Tongue (tissue), 2 donors: ENCODE data around the gene CAMTA1. TPM values are rescaled to one million over a fixed set of nuclear protein-coding genes. Genes with fewer than 3 reads are reported as not detected.

Experiments used
- DNase-seq: peaks from one replicate; pipeline ENCODE4 v3.0.0-alpha.2; 2015
- total RNA-seq: library from RNA; depleted of rRNA; stranded (reverse); fragments of >200 nt; gene quantifications from one replicate; pipeline ENCODE4 v1.2.3, GENCODE V29; 2014

Gene CAMTA1
- total RNA-seq, 1 donor from 2014 or later = 60.6 TPM

DNA sequence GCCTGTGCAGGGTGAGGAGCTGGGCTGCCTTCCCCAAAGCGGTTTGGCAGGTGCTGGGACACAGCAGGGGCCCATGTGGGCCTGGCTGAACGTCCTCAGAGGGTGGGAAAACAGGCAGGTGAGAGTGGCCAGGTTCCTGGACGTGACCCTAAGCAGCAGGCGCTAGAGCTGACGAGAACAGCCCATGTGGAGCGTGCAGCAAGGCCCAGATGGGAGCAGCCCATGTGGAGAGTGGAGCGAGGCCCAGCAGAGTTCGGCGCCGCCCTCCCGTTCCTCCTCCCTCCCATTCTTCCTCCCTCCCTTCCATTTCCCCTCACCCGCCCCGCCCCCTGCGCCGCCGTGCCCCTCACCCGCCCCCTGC is 671.4 kb downstream of the CAMTA1 start:
- no peak for DNase-seq

DNA sequence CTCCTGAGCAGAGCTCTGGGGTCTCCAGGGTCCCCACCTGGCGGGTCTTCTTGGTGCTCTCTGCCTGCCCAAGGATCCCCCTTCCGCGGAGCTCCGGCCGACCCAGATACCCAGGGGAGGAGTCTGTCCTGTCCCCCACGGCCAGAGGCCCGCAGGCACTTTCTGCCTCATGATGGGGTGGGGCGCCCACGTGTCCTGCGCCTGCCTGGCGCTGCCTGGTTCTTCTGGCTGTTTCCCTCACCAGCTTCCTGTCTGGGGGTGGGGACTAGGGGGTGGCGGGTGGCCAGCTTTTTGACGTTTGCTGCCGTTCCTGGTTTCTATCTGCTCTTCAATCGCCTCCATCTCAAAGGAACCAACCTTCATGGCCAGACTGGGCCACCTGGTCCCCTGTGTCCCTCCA is 672.6 kb downstream of the CAMTA1 start:
- no peak for DNase-seq

DNA sequence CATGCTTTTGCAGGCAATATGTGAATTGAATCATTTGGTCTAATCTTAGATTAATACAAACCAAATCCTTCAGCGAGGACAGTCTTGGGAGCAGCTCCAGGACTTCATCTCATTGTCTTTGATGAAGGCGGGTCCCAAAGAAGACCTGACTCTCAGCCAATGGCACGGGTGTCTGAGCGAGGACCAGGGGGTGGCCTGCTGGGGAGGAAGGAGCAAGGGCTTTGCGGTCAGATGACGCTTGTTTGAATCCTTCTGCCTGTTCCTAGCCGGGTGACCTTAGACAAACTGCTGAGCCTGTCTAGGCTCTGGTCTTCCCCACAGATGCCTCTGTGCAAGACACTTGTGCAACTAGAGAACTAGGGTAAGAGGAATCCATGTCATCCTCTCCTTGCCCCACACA is 673.7 kb downstream of the CAMTA1 start:
- DNase-seq = no peak

DNA sequence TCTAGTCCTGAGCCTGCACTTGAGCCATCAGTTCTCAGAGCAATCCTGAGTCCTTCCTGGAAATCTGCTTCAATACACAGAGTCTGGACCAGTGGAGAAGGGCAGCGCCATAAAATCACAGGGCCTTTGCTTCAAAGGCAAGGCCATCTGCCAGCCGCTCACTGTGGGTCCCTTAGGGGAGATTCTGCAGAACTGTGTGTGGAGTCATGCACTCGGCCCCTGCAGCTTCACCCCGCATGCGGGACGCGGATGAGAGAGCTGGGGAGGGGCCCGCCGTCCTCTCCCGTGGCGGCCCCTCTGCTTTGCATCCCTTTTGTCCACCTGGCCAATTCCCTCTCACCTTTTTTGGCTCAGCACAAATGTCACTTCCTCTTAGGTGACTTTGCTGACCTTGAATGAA is 674.7 kb downstream of the CAMTA1 start:
- no peak for DNase-seq

DNA sequence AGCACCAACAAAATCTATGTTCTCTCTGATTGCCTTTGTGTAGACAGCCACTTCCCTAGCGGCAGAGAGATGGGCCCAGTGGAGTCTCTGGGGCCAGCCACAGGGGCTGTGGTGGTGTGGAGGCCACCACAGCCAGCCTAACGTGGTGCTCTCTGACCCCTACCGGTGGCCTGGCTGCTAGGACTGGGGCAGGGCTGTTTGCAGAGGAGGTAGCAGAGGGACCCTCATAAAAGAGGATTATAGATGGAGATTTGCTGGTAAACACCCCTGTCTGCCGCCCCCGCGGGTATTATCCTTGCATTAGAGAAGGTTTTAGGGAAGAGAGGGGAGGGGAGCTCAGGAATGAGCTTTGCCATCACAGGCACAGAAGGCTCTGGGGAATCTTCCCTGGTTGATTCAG is 675.6 kb downstream of the CAMTA1 start:
- DNase-seq = no peak

DNA sequence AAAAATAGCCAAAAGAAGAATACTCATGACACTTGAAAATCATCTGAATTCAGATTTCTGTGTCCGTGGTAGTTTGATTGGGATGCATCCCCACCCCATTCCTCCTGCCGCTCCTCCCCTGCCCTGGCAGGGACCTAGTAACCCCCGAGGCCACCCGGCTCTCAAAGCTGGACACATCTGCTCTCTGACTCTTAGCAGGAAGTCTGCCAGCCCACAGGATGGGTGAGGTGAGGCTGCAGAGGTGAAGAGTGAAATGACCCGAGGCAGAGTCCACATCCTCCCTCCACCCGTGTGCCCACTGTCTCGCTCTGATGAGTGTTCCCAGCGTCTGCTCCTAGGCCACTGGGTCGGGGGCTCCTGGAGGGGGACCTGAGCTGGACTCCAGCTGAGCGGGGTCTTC is 677.4 kb downstream of the CAMTA1 start:
- DNase-seq = no peak

DNA sequence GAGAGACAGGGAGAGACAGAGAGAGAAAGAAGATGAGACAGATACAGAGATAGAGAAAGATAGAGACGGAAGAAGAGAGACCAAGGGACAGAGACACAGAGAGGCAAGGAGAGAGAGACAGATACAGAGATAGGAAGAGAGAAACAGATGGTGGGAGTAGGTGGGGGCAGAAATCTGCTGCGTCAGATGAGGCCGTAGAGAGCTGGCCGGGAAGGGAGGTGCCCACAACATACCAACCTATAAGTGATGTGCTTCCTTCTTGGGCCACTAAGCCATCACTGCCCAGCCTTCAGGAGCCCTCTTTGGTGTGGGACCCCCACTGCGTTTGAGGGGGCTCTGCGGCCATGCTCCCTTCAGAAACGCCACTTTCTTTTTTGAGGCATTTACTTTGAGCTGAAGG is 678.3 kb downstream of the CAMTA1 start:
- DNase-seq = no peak

DNA sequence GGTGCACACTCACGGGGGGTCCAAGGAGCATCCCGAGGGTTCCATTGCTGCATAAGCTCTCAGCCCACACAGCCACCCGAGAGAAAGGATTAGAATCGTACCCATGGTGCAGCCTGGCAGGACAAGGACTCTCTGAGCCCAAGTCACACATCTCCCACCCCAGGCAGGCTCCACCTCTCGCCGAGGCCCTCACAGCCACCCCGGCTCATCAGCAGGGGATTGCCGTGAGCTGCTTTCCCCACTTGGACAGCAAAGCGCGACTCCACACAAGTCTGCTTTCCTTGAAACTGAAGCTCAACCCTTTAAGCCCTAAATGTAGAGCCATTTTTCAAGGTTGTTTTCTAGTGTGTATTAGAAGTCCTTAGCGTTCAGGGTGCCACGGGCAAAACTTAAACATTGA is 679.5 kb downstream of the CAMTA1 start:
- no peak for DNase-seq

DNA sequence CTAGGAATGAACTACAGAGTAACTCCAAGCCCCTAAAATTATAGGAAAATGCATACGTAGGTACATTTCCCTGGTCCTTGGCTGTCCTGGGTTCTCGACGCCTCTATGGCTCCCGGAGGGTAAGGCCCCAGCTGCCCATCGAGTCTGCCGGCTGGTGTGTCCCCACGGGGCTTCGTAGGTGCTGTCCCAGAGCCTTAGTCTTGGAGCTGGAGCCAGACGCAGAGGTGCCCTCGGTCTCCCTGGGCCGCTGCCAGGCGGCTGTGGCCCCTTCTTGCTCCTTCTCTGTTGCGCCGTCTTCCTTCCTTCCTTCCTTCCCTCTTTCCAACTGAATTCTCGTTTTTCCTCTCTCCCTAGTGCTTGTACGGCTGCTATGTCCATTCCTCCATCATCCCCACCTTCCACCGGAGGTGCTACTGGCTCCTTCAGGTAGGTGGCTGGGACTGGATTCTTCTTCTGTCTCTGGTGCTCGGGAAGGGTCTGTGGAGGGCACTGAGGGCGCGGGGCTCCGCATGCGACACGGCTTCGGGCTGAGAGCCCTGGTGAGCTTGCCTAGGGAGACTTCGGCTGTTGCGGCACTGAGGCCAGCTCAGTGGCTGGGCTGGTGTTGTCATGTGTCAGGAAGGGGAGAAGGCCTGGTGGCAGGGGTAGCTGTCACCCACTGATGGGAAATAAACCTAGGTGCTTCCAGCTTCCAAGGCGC is 682.4 kb downstream of the CAMTA1 start:
- DNase-seq = no peak

DNA sequence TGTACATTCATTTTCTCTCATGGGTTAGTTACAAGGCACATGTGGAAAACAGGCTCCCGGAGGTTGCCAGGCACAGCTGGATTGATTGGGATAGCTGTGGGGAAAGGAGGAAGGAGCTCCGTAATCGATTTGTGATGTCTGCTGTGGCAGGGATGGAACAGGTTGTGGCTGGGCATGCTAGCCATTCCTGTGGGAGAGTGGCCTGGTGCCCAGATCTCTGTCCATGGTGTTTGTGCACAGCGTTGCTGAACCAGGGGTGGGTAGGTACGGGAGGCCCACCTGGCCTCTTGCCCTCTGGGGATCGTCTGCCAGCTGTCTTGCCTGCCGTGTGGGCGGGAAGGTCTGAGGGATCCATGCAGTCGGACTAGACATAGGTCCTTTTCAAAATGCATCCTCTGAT is 683.0 kb downstream of the CAMTA1 start:
- no peak for DNase-seq

DNA sequence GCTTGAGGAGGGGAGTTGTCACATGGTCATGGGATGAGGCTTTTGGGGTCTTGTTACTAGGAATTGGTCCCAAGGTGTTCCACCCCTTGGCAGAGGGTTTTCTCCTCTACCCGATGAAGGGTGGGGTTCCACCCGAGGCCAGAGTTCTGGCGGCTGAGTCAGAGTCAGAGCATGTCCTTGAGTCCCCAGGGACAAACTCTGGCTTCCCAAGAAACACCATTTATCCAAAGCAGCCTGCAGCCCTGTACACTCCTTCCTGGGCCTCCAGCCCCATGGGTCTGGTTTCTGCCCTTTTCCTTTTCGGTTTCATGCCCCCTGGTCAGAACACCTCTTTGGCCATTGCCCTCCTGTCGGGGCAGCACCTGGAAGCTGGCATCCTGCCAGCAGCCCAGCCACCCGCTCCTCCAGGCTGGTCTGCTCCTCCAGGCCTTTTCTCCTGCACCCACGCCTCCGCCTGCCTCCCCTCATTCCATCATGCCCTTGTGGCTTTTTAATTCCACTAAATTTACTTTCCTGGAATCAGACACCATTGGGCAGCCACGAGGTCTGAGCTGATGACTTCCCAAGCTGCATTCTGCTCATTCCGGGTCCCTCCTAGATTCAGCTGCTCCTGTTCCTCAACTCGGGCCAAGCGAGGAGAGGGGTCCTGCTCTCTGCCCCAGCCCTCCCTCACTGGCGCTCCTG is 684.1 kb downstream of the CAMTA1 start:
- DNase-seq = peak; percentile 85

DNA sequence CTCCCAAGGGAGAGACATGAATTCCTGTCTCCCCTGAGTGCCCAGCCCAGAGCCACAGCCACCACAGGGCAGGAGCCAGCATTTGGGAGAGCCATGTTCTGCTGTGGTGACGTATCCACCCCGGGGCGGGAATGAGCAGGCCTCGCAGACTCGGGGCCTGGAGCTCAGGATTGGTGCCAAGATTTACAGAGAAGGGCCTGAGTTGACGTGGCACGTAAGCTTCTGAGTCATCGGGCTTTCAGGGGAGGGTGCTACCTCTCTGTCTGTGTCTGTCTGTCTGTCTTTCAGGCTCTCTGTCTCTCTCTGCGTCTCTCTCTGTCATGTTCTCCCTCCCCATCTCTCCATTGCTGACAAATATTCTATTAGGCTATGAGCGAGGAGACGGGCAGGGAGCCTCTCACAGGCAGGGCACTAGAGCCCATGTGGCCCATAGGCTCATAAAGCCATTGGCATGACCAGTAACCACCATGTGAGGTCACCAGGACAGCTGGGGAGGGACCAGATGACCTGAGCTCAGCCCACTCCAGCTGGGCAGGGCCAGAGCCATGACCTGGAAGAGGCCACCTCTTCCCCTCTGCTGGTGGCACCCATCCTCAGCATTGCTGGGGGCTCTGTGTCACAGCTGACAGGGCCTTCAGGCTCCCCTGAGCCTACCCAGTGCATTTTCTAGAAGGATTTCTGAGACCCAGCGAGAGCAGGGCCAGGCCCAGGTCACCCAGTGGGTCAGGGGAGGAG is 685.8 kb downstream of the CAMTA1 start:
- DNase-seq = peak; percentile 77

DNA sequence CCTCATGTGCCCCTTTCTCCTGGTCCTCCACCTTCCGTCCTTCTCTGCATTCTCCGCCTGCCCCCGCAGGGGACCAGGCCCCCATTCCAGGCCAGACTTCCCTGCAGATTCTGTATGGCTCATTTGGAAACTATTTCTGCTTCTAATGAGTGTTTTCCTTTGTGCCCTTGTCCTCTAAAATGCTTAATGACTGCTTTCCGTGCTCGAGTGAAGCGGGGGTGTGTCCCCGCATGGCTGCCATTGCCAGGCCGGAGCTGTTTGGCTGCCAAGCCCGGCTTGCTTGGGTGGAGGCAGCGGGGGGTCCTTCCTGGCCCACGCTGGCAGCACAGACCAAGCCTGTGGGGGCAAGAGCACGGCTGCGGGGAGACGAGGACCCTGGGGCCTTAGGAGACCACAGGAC is 686.6 kb downstream of the CAMTA1 start:
- DNase-seq = no peak

DNA sequence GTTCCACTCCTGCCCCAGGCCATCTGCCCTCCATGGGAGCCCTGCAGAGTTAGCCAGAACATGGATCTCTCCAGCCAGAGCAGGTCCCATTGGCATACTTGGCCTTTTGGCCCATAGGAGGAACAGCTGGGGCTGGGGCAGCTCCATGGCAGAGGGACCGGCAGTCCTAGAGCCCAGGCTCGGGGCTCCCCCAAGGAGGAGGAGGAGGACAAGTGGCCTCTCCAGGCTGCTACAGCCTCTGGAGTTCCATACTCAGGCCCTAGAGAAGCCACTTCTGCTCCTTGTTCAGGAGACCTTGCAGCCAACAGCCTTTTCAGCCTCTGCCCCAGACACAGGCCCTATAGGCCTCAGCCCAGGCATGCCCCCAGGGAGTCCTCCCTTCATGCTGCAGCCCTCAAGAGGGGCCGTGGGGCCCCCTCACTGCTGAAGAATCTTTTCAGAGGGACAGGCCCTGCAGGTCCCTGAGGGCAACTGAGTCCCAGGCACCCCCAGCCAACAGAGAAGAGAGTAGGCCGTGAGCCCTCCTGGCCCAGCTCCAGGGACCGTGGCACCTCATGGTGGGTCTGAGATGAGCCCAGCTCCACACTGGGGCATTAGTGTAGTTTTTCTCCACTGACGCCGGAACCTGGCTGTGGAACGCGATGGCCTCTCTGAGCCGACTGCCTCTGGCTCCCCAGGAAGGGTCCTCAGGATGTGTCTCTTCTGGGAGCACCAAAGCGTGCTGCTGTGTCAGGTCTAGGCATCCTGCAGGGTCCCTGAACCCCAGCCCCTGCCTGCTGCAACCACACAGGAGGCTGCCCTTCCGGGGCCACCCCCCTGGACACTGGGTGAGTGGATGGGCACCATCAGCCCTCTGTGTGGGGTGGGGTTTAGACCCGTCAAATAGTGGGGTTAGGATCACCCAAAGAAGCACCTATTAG is 688.2 kb downstream of the CAMTA1 start:
- DNase-seq = no peak

DNA sequence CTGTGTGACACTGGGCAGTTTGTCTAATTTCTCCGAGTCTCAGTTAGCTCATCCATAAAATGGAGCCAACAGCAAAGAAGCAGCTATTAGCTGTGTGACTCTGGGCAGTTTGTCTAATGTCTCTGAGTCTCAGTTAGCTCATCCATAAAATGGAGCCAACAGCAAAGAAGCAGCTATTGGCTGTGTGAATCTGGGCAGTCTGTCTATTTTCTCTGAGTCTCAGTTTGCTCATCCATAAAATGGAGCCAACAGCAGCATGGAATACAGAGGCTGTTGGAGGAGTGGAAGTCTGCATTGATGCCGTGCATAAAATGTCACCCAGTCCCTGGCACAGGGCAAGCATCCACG is 688.9 kb downstream of the CAMTA1 start:
- DNase-seq = no peak

DNA sequence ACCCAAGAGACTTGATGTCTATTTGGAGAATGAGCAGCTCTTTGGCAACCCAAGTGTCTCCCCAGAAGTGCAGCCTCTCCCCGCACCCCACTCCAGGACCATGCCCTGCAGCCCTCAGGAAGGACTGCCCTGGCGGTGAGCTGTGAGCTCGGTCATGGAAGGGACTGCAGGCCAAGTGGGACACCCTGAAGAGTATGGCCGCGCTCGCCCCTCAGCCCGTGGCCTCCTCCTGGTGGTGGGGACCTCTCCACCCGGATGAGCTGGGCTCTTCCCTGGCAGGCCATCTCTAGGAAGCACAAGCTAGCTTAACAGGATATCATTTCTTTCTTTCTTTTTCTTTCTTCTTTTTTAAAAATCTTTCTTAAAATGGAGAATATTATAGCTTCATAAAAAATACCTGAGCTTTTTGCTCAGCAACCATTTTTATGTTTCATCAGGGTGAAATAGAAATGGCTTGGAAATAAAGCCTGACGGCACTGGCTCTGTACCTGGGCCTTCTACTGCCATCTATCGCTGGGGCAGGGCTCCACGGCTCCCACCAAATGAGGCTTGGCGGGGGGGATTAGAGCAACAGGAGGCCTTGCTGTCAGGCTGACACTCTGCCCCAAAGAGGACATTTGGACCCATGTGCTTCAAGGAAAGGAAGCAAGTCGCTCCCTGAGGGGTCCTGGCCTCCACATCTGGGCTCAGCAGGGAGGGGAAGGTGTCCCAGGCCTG is 689.7 kb downstream of the CAMTA1 start:
- no peak for DNase-seq

DNA sequence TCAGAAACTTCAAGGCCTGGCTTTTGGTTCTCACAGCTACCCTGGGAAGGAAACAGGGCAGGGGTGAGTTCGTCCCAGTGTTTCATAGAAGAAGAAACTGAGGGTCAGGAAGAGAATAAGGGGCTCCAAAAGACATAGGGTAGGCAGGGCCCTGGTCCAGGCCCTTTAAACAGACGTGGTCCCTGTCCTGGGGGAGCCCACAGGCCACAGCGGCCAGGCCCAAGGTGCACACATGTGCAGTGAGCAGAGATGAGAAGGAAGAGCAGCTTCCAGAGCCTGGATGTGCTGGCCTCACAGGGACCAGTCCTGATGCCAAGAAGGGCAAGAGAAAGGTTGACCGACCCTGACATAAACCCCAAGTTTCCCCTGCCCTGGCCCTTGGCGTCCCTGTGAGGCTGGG is 690.4 kb downstream of the CAMTA1 start:
- no peak for DNase-seq

DNA sequence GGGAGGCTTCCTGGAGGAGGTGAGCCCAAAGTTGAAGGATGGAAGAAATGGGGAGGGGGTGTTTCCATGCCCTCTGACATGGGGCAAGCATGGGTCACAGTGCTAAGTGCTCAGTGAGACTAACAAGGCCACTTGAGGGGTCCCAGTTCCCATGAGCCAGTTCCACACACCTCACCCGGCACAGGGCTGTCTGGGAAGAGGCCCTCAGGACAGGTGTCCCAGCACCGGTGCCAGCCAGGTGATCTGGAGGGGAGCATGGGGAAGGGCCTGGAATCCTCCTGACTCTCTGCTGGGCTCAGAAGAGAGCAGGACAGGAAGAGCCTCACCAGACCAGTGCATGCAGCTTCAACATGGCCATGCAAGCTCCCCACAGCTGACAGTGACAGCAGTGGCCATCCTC is 691.1 kb downstream of the CAMTA1 start:
- no peak for DNase-seq

DNA sequence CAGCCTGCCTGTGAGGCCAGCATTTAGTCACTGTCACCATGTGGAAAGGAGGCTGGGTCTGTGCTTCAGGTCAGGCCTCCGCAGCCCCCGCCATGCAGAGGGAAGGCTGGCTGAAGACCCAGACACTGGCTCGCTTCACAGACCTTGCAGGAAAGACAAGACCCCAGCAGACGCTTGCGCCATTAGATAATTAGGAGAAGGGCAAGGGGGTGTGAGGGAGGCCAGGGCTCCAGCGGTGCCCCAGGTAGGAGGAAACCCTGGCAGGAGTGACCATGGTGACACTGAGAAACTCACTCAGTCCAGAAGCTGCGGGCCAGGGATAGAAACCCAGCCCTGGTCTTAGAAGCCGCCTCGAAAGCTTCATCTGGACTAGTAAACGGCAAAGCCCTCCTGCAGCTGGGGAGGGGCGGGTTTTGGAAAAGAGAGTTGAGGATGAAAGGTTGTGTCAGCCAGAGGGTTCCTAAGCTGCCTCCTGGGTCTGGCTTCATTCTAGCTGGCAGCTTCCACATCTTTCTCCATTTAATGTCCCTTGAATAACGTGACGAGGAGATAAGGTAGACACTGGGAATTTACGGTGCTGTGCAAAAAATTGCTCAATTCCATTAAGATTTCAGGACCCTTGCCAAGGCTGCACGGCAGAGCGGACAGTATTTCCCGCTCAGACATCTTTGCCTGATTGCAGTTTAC is 691.8 kb downstream of the CAMTA1 start:
- no peak for DNase-seq

DNA sequence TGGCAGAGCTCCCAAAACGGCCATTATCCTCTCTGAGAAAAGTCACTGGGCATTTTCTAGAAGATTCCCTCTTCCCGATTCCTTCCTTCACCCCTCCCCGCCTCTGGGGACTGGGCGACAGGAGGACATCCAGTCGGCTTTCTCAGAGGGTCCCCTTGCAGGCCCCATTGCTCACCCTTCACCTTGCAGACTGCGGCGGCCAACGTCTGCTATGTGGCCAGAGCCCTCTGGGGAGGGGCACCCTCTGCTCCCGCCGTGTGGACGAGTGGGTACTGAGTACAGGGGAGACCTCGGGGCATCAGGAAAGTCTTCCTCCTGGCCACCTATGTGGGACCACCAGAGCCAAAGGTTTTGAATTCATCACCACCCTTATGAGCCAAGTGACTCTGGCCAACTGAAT is 692.3 kb downstream of the CAMTA1 start:
- DNase-seq = no peak

DNA sequence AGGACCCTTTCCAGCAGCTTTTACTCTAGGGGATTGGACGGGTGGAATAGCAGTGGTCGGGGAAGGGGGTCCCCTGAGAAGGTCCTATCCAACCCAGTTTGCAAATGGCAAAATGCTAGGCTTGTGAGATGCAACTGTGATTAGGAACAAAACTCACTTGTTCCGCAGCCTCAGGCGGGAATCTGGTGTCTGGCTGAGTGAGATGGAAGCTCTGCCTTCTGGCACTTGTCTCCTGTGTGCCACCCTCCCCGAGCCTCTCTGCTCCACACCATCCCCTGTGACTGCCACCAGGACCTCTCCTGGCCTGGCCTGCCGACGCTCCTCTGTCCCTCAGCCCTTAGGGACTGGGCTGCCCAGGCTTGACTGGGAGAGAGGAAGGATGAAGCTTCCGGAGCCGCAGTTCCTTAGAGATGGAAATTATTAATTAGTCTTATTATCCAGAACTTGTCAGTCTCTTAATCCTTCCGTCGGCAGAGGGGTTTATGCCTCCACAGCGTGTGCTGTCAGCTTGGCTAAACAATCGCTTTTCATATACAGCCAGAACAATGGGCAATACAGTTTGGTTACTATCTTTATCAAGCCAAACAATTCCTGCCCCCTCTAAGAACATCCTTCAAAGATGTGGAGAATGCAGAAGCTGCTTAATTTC is 693.0 kb downstream of the CAMTA1 start:
- no peak for DNase-seq
